Lower leg skin (tissue), 4 donors: Measurements from ENCODE around the gene KIDINS220. TPM values are rescaled to one million over a fixed set of nuclear protein-coding genes. Genes with fewer than 3 reads are reported as not detected.

Source experiments
- DNase-seq, 2 donors: peaks; one replicate each; pipeline ENCODE4 v3.0.0-alpha.2; 2019; ENCODE audit warnings: low spot score in 2 of 2
- H3K4me3 ChIP-seq: fragments of 200-600 bp; sonication (generic); 2 replicates; pipeline ENCODE4 v1.5.1; 2017; ENCODE audit warnings: mild to moderate bottlenecking, low read depth; ENCODE audit not compliant: poor library complexity, severe bottlenecking
- CTCF ChIP-seq, 3 donors: fragments of 450-650 bp; IDR thresholded peaks; one replicate each; pipeline ENCODE4 v1.5.1; 2016; ENCODE audit warnings: antibody characterized with exemption in 3 of 3, mild to moderate bottlenecking in 3 of 3, moderate library complexity in 2 of 3
- POLR2A ChIP-seq, 2 donors: fragments of 450-650 bp; IDR thresholded peaks; one replicate each; pipeline ENCODE4 v1.6.1; 2016 to 2017; ENCODE audit warnings: antibody characterized with exemption in 2 of 2, mild to moderate bottlenecking in 1 of 2, moderate library complexity in 1 of 2
- WGBS, 2 donors: methylation state at CpG; one replicate each; pipeline ENCODE4 v1.1.5; 2018; 5-methylcytosine and 5-hydroxymethylcytosine counted together
- intact Hi-C: fragments of 100-400 bp; cut with DNase I; formaldehyde crosslinking; loops from one replicate; pipeline ENCODE4 v1.15.0; 2023; ENCODE audit warnings: low total_unique reads
- total RNA-seq, 4 donors: library from RNA; depleted of rRNA; stranded (reverse); fragments of >200 nt; gene quantifications; one replicate each; pipeline ENCODE4 v1.1.0, GENCODE V29; 2016

Gene KIDINS220
- 10 to 100 TPM; 44.6 to 65.0 (median 51.9) TPM for total RNA-seq

GRCh38 chr2:8836971-8837794 is at the start of gene KIDINS220:
TSS of gene KIDINS220 (minus strand) at chr2:8837613. CDS start at chr2:8827093, 10,520 bp downstream.
- DNase-seq: peak; percentile 81 to 96
- 0 to 1% methylated on average over 45 to 53 of the region's 67 CpGs for WGBS, 2 donors
- no peak for TF ChIP-seq CTCF (IDR thresholded peaks at IDR 0.05)
- TF ChIP-seq POLR2A (IDR thresholded peaks at IDR 0.05): peak in 1 of 2 donors; percentile 61
- H3K4me3 ChIP-seq: peak within 1 kb of the TSS; percentile 91
- intact Hi-C loops: no loop called here

- H3K4me3 ChIP-seq: no peak overlapping the region
- 55 to 65% methylated on average over 2 of the region's 2 CpGs for WGBS, 2 donors
- intact Hi-C loops: no loop called here
- TF ChIP-seq POLR2A (IDR thresholded peaks at IDR 0.05) (no peak), CTCF (IDR thresholded peaks at IDR 0.05) (no peak)
- DNase-seq: no peak
These were observed 49.5 kb upstream of the KIDINS220 start for GRCh38 chr2:8886876-8887275.

GRCh38 chr2:8886202-8886518 is 48.7 kb upstream of the KIDINS220 start:
- H3K4me3 ChIP-seq: no peak overlapping the region
- TF ChIP-seq CTCF (IDR thresholded peaks at IDR 0.05): no peak
- no peak for TF ChIP-seq POLR2A (IDR thresholded peaks at IDR 0.05)
- 82 to 84% methylated on average over 1 of the region's 1 CpG for WGBS, 2 donors
- intact Hi-C loops: no loop called here
- peak in 1 of 2 donors; percentile 4 for DNase-seq

GRCh38 chr2:8885449-8886201 is 48.2 kb upstream of the KIDINS220 start:
- no peak for TF ChIP-seq CTCF (IDR thresholded peaks at IDR 0.05)
- no peak for TF ChIP-seq POLR2A (IDR thresholded peaks at IDR 0.05)
- no peak overlapping the region for H3K4me3 ChIP-seq
- DNase-seq: peak in 1 of 2 donors; percentile 60
- intact Hi-C loops: no loop called here
- 91 to 93% methylated on average over 7 of the region's 7 CpGs for WGBS, 2 donors

GRCh38 chr2:8884812-8885211 is 47.4 kb upstream of the KIDINS220 start:
- H3K4me3 ChIP-seq: no peak overlapping the region
- no peak for TF ChIP-seq CTCF (IDR thresholded peaks at IDR 0.05)
- TF ChIP-seq POLR2A (IDR thresholded peaks at IDR 0.05): no peak
- DNase-seq: peak in 1 of 2 donors; percentile 14
- intact Hi-C loops: no loop called here
- 97 to 98% methylated on average over 4 of the region's 4 CpGs for WGBS, 2 donors
